Hepatocyte (in vitro differentiated cells): ENCODE results near the gene C1QTNF8. TPM values are rescaled to one million over a fixed set of nuclear protein-coding genes. Genes with fewer than 3 reads are reported as not detected.

Experiments used
- DNase-seq: peaks from one replicate; pipeline ENCODE4 v3.0.0-alpha.2; 2016; ENCODE audit warnings: low spot score
- H2AFZ ChIP-seq: fragments of 200-600 bp; sonication (generic); 2 replicates; pipeline ENCODE4 v1.6.0; 2016; ENCODE audit warnings: antibody characterized with exemption, mild to moderate bottlenecking
- H3K27ac ChIP-seq: fragments of 200-600 bp; sonication (generic); 2 replicates; pipeline ENCODE4 v1.5.1; 2016; ENCODE audit warnings: mild to moderate bottlenecking
- H3K27me3 ChIP-seq: fragments of 200-600 bp; sonication (generic); 2 replicates; pipeline ENCODE4 v1.6.1; 2016
- H3K36me3 ChIP-seq: fragments of 200-600 bp; sonication (generic); replicated peaks from 2 replicates; pipeline ENCODE4 v1.5.1; 2016; ENCODE audit warnings: low read depth; ENCODE audit not compliant: insufficient read depth
- H3K4me1 ChIP-seq: fragments of 200-600 bp; sonication (generic); 2 replicates; pipeline ENCODE4 v1.5.1; 2016; ENCODE audit warnings: mild to moderate bottlenecking, moderate library complexity; ENCODE audit not compliant: insufficient read depth
- H3K4me2 ChIP-seq: fragments of 200-600 bp; sonication (generic); 2 replicates; pipeline ENCODE4 v1.6.0; 2016
- H3K4me3 ChIP-seq: fragments of 200-600 bp; sonication (generic); 2 replicates; pipeline ENCODE4 v1.5.1; 2016; ENCODE audit warnings: mild to moderate bottlenecking
- H3K79me2 ChIP-seq: fragments of 200-600 bp; sonication (generic); 2 replicates; pipeline ENCODE4 v1.6.0; 2017; ENCODE audit warnings: mild to moderate bottlenecking
- H3K9me2 ChIP-seq: fragments of 200-600 bp; sonication (generic); replicated peaks from 2 replicates; pipeline ENCODE4 v1.6.0; 2017; ENCODE audit warnings: mild to moderate bottlenecking; ENCODE audit not compliant: insufficient read depth
- H3K9me3 ChIP-seq: fragments of 200-600 bp; sonication (generic); 2 replicates; pipeline ENCODE4 v1.5.1; 2016; ENCODE audit warnings: low read depth, mild to moderate bottlenecking
- H4K20me1 ChIP-seq: fragments of 200-600 bp; sonication (generic); 2 replicates; pipeline ENCODE4 v1.6.0; 2016; ENCODE audit warnings: mild to moderate bottlenecking; ENCODE audit not compliant: insufficient read depth, poor library complexity, severe bottlenecking
- EZH2 ChIP-seq: fragments of 200-600 bp; sonication (generic); IDR thresholded peaks from 2 replicates; pipeline ENCODE4 v1.6.1; 2016; ENCODE audit warnings: antibody characterized with exemption, mild to moderate bottlenecking, borderline replicate concordance
- EZH2phosphoT487 ChIP-seq: fragments of 200-600 bp; sonication (generic); IDR thresholded peaks from one replicate; pipeline ENCODE4 v1.6.1; 2018; ENCODE audit warnings: antibody characterized with exemption, mild to moderate bottlenecking, low read depth, moderate library complexity; ENCODE audit not compliant: unreplicated experiment, severe bottlenecking
- WGBS: methylation state at CpG from one replicate; pipeline ENCODE4 v1.1.6; 2016; ENCODE audit warnings: low lambda C conversion rate; ENCODE audit errors: missing lambda C conversion rate; 5-methylcytosine and 5-hydroxymethylcytosine counted together
- polyA plus RNA-seq: library from polyadenylated mRNA; unstranded; fragments of >200 nt; fragmentation: Nextera tagmentation; extraction: Ambion mirVana; gene quantifications from 2 replicates; pipeline ENCODE4 v1.2.1, GENCODE V29; 2016
- total RNA-seq: library from RNA; depleted of rRNA; stranded (reverse); fragments of >200 nt; gene quantifications from 2 replicates; pipeline ENCODE4 v1.2.3, GENCODE V29; 2014
- TF ChIP-seq, protein P1 (sequence below): fragments of 200-600 bp; sonication (generic); IDR thresholded peaks from 2 replicates; pipeline ENCODE4 v1.5.1; 2016; ENCODE audit warnings: antibody characterized with exemption, mild to moderate bottlenecking; ENCODE audit not compliant: poor library complexity

The C1QTNF8 gene
- total and polyA plus RNA-seq, 2 experiments from 2014 or later = not detected

DNA sequence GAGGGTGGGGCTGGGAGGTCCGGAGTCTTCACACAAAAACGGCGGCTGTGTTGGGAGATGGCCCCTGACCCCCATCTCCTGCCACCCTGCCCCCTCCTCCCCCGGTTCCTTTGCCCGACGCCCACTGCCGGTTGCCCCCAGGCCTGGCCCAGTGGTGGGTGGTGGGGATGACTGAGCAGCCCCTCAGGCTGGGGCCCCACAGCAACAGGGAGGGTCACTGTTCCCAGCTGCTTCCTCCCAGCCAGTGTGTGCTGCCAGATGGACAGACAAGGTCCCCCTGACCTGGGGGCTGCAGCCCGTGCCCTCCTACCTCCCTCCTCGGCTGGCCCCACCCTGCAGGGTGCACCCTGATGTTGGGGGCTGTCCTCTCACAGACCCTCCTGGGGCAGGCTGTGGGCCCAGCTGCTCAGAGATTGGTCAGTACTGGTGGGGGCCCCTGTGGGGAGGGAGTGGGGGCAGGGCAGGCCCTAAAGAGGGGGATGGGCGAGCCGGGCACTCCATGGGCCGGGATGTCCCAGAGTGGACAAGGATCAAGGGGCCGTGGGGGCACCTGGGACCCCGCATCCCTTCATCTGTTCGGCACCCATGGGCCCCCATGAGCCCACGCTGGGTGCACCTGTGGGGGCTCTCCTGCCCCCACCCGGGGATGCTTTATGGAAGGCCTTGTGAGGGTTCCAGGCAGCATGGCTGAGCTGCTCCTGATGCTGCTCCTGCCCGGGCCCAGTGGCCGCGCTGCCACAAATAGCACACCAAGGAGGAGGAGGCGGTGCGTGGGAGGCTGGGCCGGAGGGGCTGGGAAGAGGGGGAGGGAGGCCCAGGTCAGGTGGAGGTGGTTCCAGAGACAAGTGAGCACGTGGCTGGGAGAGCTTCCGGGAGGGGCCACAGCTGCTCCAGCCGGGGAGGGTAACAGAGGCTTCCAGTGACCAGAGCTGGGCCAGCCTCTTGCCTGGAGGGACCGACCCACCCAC lies 5.1 kb downstream of the C1QTNF8 start:
- H3K79me2 ChIP-seq = no peaks in the 10 kb centered on the region
- H2AFZ ChIP-seq = no peak overlapping the region
- H3K27me3 ChIP-seq = no peaks in the 10 kb centered on the region
- H4K20me1 ChIP-seq = no peaks in the 10 kb centered on the region
- peaks cover 27% of the 10 kb centered on the region for H3K4me1 ChIP-seq
- peak overlapping the region; percentile 78 for H3K4me2 ChIP-seq
- DNase-seq = peak; percentile 75
- TF ChIP-seq EZH2 (no peak), EZH2phosphoT487 (no peak)
- TF ChIP-seq, protein P1, sequence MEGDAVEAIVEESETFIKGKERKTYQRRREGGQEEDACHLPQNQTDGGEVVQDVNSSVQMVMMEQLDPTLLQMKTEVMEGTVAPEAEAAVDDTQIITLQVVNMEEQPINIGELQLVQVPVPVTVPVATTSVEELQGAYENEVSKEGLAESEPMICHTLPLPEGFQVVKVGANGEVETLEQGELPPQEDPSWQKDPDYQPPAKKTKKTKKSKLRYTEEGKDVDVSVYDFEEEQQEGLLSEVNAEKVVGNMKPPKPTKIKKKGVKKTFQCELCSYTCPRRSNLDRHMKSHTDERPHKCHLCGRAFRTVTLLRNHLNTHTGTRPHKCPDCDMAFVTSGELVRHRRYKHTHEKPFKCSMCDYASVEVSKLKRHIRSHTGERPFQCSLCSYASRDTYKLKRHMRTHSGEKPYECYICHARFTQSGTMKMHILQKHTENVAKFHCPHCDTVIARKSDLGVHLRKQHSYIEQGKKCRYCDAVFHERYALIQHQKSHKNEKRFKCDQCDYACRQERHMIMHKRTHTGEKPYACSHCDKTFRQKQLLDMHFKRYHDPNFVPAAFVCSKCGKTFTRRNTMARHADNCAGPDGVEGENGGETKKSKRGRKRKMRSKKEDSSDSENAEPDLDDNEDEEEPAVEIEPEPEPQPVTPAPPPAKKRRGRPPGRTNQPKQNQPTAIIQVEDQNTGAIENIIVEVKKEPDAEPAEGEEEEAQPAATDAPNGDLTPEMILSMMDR = no peak
- no peak overlapping the region for H3K4me3 ChIP-seq
- H3K9me3 ChIP-seq = no peaks in the 10 kb centered on the region
- H3K9me2 ChIP-seq = no peaks in the 10 kb centered on the region
- no peaks in the 10 kb centered on the region for H3K36me3 ChIP-seq
- WGBS = 63% methylated on average over 16 of the region's 27 CpGs
- H3K27ac ChIP-seq = peak overlapping the region; percentile 96

DNA sequence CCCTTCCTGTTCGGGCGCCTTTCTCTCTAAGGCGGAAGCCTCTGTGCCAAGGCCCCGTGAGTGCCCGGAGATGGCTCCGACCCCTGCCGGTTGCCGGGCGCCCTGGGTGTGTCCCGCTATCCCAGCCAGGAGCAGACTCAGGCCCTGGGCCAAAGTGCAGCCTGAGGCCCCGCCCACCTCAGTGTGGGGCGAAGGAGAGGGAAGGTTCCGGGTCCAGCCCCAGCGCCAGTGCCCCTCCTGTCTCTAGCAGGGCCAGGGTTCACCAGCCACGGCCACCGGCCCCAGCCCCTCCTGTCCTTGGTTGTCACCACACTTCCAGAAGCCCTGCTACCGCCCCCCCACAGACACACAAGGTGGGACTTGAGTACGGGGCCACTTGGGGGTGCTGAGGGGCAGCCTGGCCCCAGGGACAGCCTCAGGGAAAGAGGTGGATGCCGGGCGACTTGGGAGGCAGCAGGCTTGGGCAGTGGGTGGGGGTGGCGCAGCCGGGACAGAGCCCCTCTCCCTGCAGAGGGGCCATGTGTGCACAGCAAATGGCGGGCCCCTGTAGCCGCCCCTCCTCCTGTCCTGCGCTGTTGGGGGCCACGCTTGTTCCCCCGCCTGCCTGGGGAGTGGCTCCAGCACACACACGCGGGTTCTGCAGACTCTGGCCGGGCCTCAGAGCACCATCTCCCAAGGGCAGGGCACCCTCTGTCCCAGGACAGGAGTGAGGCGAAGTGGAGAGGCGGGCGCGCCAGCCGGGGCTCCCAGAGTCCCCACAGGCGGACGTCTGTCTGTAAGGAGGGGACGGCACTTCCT lies 6.0 kb downstream of the C1QTNF8 start:
- H3K27ac ChIP-seq = peak overlapping the region; percentile 96
- H2AFZ ChIP-seq = no peak overlapping the region
- 65% methylated on average over 31 of the region's 38 CpGs for WGBS

DNA sequence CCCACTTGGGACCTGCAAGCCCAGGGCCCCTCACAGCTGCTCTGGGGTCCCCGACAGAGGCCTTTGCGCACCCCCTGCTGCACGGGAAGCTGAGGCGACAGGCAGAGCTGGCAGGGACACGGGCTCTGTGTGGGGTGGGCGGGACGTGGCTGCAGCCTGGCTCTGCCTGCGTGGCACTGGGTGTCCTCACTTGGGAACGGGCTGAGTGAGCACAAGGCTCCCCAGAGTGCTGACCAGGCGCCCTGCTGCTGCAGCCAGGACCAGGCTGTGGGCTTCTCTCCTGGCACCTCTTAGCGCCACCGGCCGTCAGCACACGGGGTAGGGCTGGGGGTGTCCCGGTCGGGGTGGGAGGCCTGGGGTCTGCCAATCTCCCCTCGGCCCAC lies 6.6 kb downstream of the C1QTNF8 start:
- no peaks in the 10 kb centered on the region for H3K27me3 ChIP-seq
- H3K4me2 ChIP-seq = peak overlapping the region; percentile 78
- 90% methylated on average over 15 of the region's 17 CpGs for WGBS
- H3K4me3 ChIP-seq = no peak overlapping the region
- TF ChIP-seq EZH2phosphoT487 (no peak), EZH2 (no peak)
- TF ChIP-seq, protein P1 = no peak
- H3K79me2 ChIP-seq = no peaks in the 10 kb centered on the region
- H3K9me3 ChIP-seq = no peaks in the 10 kb centered on the region
- H2AFZ ChIP-seq = no peak overlapping the region
- peak overlapping the region; percentile 41 for H3K27ac ChIP-seq
- peaks cover 27% of the 10 kb centered on the region for H3K4me1 ChIP-seq
- no peak for DNase-seq
- H3K9me2 ChIP-seq = no peaks in the 10 kb centered on the region
- no peaks in the 10 kb centered on the region for H4K20me1 ChIP-seq
- H3K36me3 ChIP-seq = no peaks in the 10 kb centered on the region

More for the DNA sequence above, 6.0 kb downstream of the C1QTNF8 start:
- no peaks in the 10 kb centered on the region for H4K20me1 ChIP-seq
- no peaks in the 10 kb centered on the region for H3K9me3 ChIP-seq
- peaks cover 27% of the 10 kb centered on the region for H3K4me1 ChIP-seq
- peak; percentile 92 for DNase-seq
- H3K79me2 ChIP-seq = no peaks in the 10 kb centered on the region
- H3K4me3 ChIP-seq = no peak overlapping the region
- no peaks in the 10 kb centered on the region for H3K27me3 ChIP-seq
- H3K36me3 ChIP-seq = no peaks in the 10 kb centered on the region
- TF ChIP-seq, protein P1 = no peak
- TF ChIP-seq EZH2 (no peak), EZH2phosphoT487 (no peak)
- peak overlapping the region; percentile 78 for H3K4me2 ChIP-seq
- H3K9me2 ChIP-seq = no peaks in the 10 kb centered on the region
